GM21423 (cell line): ENCODE results near the gene DUS1L.

ENCODE experiments used
- ATAC-seq: cut with Tn5 transposase; IDR thresholded peaks from one replicate; pipeline ENCODE4 v1.9.1; 2021; ENCODE audit warnings: mild to moderate bottlenecking, moderate library complexity; ENCODE audit not compliant: unreplicated experiment

DUS1L gene

DNA sequence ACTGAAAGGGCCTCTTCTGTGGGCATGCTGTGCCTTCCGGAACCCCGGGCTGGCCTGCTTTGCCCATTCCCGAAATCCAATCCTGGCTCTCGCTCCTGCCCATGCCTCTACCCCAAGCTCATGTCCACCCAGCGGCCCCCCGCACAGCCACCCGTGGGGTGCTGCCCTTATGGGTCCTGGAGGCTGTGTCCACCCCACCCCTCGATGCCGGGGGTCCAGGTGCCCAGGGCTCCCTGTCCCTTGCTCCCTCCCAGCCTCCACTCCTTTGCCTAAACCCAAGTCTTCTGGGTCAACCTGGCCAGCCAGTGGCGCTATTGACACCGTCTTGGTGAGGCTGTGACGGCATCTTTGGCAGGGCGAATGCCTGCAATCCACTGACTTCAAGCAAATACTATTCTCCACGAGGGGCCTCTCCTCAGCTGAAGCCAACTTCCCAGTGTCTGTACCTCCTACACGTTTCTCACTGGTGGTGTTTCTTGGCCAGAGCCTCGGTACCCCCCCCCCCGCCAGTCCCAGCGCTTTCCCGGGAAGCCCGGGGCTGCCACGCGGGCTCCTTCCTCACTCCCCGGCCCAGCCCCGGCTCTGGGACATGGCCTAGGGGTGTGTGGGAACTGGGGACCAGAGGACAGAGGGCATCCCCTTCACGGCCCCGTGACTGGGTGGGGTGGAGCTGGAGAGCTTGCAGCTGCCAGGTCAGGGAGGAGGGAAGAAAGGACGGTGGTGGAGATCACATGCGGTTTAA is 12.2 kb upstream of the DUS1L start:
- ATAC-seq = no peak

DNA sequence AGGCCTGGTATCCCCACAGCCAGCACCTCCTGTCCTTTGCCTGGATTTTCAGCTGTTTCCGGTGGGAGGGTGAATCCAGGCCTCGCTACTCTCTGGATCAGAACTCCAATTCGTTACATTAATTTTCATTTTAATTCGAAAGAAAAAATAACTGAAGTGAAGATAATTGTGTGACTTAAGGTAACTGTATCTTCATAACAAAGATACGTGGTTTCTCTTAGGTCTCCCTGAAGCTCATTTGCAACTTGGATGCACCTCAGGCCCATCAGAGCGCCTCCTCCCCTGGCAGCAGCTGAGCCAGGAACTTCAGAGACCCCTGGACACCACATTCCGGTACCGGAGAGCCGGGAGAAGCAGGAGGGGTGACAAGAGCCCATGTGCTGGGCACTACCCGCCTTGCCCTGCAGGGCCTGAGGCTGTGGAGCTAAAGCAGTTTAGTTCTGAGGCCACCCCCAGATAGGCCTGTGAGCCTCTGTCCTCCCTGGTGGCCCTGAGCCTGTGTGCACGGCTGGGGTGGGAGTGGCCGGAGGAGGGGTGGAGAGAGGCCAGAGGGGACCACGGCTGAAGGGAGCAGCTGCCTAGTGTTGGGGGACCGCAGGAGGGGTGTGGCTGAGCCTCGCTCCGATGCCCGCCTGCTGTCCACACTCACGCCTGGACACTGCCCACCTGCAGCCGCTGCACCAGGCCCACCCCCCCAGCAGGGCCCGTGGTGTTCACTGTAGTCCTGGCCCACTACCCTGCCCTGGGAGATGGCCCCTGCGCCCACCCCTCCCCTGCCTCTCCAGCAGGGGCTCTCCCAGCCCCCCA is 11.4 kb upstream of the DUS1L start:
- no peak for ATAC-seq

DNA sequence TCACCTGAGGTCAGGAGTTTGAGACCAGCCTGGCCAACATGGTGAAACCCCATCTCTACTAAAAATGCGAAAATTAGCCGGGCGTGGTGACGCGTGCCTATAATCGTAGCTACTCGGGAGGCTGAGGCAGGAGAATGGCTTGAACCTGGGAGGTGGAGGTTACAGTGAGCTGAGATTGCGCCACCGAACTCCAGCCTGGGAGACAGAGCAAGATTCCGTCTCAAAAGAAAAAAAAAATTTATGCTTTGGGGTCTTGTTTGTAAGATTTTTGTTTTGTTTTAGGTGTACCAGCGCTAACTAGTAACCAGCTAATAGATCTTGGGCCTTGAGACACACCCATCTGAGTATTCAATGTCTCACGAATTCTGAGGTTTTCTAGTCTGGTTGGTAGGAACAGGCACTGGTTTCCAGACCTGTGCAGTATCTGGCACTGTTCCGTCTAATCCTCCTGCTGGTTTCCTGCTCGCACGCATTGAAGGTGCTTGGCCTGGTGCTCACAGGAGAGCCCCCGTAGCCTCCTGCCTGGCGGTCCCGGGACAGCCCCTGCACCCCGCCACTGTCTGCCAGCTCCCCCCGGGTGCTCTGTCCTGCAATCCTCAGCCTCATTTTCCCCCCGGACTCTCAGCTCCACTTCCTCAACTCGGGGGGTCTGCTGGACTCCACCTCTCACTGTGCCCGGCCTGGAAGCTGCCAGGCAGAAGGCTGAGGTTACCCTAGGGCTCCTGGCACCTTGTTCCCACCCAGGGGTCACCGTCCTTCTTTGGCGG is 10.6 kb upstream of the DUS1L start:
- ATAC-seq = no peak

DNA sequence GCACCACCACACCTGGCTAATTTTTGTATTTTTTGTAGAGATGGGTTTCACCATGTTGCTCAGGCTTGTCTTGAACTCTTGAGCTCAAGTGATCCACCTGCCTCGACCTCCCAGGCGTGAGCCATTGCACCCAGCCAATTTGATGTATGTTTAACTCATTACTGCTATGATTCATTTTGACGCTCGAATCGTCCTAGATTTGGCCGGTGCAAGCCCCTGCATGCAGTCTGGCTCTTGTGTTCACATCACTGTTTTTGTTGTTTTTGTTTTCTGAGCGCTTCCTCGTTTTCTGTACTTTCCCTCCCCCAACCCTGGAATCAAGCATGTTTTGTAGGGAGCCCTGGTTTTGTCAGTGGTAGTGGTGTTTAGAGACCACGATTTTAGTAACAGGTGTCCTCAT is 7.8 kb upstream of the DUS1L start:
- ATAC-seq = no peak

DNA sequence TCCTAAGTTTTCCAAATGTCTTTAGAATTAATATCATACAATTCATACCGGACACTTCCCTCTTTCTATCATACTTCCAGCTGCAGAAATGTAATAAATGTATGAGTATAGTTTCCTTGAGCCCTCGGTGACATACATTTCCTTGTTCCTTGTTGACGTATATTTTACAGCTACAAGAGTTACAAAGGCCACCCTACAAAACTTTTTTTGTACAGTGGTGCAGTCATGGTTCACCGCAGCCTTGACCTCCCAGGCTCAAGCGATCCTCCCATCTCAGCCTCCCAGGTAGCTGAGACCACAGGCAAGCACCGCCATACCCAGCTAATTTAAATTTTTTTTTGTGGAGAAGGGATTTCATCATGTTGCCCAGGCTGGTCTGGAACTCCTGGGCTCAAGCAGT is 7.2 kb upstream of the DUS1L start:
- no peak for ATAC-seq

DNA sequence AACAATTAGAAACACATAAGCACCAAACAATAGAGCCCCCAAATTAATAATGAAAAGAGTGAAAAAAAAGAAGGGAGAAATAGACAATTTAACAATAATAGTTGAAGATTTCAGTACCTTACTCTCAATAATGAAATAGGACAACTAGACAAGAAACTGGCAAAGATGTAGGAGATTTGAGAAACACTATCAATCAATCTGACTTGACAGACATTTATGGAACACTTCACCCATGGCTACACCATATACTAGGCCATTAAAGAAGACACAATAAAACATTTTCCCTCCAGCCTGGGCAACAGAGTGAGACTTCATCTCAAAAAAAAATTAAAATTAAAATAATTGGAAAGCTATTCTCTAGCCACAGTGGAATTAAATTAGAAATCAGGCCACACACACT is 5.0 kb upstream of the DUS1L start:
- ATAC-seq = no peak

DNA sequence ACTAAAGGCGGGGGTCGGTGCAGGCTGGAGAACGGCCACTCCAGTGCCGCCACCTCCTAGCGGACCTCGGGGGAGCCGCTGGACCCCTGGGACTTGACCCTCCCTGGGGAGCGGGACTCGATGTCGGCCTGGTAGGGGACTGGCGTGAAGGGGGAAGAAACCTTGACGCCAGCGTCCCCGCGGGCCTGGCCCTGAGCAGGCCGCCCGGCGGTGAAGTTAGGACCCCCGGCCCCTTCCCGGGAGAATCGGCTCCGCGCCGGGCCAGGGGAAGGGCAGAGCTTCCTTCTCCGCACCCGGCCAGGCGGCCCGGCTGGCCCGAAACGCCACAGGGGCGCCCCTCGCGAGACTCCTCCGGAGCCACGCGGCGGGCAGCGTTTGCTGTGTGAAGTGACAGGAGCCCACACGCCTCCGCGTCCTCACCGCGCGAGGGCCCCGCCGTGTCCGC is 389 bp downstream of the DUS1L start:
- ATAC-seq = no peak

DNA sequence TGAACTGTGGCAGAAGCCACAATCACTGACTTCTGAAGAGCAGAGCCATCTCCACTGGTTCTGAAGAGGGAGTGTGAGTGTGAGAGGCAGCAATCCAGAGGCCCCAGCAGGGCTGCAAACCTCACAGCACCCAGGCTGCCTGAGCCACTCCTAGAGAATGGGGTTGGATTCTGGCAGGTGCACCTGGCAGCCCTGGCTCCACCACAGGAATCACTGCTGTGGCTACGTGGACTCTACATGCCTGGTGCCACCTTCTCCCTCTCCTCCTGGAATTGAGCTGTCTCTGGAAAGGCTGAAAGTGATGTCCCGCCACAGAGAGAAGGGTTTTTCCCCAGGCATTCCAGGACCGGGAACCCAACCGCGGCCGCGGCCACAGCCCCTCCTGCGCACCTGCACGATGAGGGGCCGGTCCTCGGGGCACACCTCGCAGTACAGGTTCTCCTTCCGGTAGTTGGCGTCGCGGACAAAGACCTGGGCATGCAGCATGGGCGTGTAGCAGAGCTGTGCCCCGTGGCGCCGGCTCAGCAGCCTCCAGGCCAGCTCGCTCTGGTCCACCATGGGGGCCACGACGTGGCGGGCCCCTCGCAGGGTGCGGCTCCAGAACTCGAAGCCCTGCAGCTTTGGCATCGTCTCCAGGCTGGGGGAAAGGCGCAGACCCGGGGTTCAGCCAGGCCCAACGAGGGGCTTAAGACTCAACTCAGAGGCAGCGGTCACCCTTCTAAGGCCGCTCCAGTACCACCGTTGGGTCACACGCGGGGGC is 991 bp downstream of the DUS1L start:
- no peak for ATAC-seq

DNA sequence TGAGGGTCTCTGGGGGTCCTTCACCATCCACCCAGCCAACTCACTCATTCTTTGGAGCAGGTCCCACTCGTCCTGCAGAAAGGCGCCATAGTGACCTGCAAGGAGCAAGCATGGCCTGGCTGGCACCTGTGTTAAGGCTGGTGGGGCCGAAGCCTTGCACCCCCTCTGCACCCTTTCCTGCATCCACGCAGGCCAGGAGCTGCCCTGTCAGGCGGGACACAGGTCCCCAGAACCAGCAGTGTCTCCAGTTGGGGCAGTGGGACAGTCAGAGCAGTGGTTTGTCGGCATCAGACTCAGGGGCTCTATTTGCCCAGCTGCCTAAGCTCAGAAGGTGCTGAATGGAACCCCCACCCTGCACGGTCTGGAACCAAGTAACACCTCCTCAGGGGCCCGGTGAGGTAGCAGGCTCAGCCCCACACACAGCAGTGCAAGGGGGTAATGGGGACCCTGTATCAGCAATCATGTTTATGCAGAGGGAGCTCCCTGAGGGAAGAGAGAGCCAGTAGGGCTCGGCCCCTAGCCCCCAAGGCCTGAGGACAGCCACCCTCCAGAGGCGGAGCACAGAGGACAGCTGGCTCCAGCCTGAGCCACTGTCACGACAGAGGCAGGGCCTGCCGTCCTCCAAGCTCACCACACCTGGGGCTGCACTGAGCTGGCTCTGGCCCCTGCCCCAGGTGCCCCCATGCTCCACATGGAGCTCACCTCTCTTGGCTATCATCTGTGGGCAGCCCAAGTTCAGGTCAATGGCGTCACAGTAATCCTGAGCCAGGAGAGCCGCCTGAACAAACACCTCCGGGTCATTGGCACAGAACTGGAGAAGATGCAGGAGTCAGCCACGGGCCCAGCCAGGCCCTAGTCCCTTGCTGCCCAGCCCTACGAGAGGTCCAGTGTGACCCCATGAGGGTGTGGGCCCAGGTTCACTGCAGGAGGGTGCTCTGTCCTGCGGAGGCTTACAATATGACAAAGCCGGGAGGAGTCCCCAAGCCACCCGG is 1.9 kb downstream of the DUS1L start:
- no peak for ATAC-seq

DNA sequence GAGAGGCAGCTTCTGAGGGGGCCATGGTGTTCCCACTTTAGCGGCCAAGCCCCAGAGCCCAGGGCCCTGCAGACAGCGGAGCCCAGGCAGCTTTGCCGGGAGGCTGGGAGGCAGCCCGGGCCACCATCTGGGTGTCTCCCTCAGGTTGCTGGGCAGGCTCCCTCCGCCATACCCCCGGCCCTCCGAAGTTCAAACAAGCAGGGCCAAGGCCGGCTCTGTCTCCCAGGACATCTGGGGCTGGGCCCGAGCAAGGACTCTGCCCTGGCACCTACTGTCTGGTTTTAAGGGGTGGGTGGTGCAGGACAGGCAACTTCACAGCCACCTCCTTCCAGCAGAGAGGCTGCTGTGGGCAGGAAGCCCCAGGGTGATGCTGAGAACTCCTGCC is 2.6 kb downstream of the DUS1L start:
- no peak for ATAC-seq

DNA sequence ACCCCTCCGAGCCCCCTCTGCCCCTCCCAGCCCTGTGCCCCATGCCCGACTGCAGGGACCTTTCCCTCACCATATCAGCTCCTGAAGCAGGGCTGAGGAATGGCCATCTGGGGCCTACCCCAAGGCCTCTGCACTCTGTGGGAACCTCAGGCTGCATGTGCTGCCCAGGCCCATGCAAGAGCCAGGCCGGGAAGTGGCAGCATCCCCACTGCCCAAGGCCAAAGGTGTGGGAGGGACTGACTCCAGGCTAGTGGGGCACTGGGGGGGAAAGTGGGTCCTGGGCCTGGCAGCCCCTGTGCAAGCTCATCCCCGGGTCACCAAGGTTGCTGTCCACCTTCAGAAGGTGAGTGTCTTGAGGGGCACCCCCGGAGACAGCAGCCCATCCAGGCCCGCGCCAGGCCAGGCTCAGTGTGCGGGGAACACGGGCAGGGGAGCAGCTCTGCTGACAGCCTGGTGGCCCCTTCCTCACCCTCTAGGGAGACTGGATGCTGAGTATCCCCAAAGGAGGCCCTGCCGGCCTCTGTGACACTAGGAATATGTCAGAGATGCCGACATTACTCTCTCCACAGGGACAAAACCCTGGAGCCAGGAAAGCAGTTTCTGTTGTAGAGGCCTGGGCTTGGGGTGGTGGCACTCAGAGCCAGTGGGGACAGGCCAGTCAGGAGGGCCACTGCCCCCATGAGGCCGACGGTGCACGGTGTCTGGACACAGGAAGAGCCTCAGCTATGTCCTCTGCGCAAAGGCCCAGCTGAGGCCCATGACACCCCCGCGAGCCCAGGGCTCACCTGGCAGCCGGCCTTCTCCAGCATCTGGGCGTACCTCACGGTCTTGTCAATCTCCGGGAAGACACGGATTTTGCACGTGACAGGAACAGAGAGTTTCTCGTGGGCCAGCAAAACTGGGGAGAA is 3.3 kb downstream of the DUS1L start:
- no peak for ATAC-seq

DNA sequence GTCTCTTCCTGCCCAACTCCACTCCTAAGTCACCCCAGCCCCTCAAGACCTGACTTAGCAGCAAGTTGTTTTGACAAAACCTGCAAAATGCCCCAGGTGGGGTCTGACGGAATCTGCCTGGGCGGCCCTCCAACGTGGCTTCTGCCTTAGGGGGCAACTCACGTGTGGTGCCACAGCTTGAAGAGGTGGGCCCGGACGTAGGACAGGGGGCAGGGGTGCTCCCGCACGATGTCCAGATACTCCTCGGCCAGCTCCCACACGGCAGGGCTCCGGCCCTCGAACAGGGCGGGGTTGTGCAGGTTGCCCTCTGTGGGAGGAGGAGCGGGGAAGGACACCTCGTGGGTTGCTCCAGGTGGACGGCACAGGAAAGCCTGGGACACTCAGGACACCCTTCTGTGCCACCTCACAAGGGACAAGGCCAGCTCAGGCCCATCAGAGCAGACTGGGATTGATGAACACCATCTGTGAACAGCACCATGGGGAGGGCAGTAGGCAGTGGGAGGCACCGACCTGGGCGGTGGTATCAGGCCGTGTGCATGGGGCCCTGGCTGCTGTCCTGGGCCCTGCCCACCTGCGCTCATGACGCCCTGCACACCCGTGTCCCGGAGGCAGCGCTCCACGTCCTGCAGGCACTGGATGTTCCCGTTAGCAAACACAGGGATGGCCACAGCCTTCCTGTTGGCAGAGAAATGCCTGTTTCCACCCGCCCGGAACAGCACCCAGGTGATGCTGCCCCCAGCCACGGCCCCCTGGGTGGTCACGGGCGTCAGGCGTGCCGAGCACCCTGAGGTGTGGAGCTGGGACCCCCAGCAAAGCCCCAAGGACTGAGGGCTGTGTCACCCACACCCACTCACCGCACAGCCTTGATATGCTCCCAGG is 4.3 kb downstream of the DUS1L start:
- ATAC-seq = no peak

DNA sequence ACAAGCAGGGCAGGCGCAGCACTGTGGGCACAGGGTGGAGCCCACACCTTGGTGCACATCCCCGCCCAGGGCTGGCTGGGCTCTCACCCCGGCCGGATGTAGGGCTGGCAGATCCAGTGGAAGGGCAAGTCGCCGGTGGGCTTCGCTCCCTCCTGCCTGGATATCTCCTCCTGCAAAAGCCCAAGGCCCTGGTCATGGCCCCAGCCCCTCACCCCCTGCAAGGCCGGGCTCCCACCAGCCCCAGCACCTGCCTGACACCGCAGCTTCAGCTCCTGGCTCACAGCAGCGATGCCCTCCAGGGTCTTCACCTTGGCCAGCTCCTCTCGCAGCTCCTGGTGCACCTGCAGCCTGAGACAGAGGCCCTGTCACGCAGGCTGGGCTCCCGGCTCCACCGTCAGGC is 5.0 kb downstream of the DUS1L start:
- no peak for ATAC-seq

DNA sequence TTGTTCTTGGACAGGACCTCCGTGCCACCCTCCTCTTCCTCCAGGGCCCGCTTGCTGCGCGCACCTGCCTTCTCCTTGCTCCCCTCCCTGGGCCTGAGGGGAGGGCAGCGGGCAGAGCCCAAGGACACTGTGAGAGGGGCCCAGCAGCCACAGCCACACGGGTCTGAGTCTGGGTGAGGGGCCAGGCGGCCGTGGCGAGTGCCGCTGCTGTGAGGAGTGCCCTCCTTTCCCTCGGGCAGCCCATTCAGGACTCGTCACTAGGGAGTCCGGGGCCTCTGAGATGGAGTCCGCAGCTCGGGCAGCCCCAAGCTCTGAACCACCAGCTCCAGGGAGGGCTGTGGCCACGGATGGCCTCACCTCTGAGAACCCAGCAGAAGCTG is 5.6 kb downstream of the DUS1L start:
- ATAC-seq = no peak

DNA sequence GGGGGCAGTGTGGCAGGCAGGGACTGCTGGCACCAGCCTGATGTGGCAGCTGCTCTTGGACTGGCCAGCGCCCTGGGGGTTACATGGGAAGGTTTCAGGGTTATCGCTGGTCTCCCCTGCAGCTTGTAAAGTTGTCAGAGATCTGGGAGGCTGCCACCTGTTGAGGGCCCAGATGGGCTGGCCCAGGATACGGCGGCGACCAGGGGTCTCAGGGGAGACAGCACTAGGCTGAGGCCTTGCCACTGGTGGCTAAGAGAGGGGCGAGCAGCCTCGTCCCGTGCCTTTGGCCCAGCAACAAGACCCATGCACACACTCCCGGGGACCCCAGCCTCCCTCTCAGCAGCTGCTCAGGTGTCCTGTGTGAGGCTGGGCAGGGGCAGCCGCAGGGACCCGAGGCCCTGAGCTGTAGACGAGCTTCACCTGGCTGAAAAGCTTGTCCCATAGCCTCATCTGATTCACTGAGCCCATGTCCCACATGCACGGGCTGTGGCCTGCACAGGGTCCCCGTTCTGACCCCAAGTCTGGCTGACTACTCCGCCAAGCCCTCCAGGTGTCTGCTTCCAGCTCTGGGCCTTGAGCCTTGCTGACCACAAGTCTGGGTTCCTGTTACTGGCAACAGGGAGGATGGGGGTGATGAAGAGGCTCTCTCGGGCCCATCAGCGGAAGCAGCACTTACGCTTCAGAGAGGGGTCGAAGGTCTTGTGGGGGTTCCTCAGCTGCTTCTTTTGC is 6.2 kb downstream of the DUS1L start:
- no peak for ATAC-seq

DNA sequence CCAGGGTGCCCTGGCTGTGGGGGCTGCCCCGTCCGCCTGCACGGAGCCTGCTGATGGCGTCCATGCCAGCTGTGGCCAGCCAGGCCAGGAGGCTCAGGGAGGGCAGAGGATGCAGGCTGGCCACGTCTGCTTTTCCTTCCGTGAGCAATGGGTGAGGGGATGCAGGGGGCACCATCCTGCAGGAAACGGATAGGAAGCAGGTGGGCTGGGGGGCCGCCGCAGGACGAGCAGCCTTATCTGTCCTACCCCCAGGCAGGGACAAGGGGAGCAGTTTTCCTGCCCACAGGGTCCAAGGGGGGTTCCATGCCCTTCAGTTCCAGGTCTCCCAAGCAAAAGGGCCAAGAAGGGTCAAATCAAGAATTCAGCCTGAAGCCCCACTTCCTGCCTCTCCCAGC is 6.8 kb downstream of the DUS1L start:
- no peak for ATAC-seq

DNA sequence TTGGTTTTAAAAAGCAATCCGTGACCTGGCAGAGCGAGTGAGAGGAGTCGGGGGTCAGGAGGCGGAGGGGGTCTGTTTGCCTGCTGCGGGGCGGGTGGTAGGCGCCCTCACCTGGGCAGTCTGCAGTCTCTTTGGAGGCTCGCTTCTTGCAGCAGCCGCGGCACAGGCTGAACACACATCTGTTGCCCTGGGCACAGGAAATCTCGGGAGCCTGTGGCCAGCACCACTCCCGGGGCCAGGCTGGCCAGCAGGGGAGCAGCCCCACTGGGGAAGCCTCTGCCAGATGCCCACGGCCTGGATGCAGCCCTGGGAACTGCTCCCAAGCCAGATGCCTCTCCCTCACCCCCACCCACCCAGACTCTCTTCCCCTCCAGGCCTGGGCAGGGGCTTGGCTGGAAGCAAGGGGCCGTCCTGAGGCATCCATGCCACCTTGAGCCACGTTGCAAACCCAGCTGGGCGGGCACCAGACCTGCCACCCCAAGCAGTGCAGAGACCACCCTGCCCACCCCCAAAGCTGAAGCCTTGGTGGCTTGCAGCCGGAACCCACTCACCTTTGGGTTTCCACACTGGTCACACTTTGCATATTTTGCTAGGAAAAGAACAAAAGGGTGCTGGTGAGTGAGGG is 7.3 kb downstream of the DUS1L start:
- no peak for ATAC-seq
